ENCODE measurements around the gene XRCC1.
"Not testable (repeated sequence)": the region's sequence is repeated elsewhere in the genome, so short reads cannot be mapped to it uniquely, and the experiment has no call there.

XRCC1 gene

GRCh38 chr19:43554317-43554895 is 20.9 kb downstream of the XRCC1 start:
- Histone ChIP-seq H3K4me1 (no peaks in the 10 kb centered on the region), H3K9me3 (no peaks in the 10 kb centered on the region), H3K36me3 (replicated peaks) (peaks cover 22% of the 10 kb centered on the region), H3K27me3 (ENCODE audit: low read depth) (no peaks in the 10 kb centered on the region), H3K4me3 (no peak overlapping the region)
- in situ Hi-C loops (cut with MboI; ENCODE audit: low sequenced_read_pairs) = no loop called here
- no peak for DNase-seq (ENCODE audit: low spot score in 2 of 2)

GRCh38 chr19:43553656-43554055 is 21.7 kb downstream of the XRCC1 start:
- H3K4me3 ChIP-seq = no peak overlapping the region
- H3K9me3 ChIP-seq = no peaks in the 10 kb centered on the region
- no peak for DNase-seq (ENCODE audit: low spot score in 2 of 2)
- peaks cover 3% of the 10 kb centered on the region for H3K4me1 ChIP-seq
- H3K36me3 ChIP-seq (replicated peaks) = peaks cover 22% of the 10 kb centered on the region
- in situ Hi-C loops (cut with MboI; ENCODE audit: low sequenced_read_pairs) = no loop called here
- H3K27me3 ChIP-seq (ENCODE audit: low read depth) = no peaks in the 10 kb centered on the region

- Histone ChIP-seq H3K4me3 (no peak overlapping the region), H3K9me3 (no peaks in the 10 kb centered on the region), H3K4me1 (peaks cover 4% of the 10 kb centered on the region), H3K27me3 (ENCODE audit: low read depth) (no peaks in the 10 kb centered on the region), H3K36me3 (replicated peaks) (peaks cover 22% of the 10 kb centered on the region)
- in situ Hi-C loops (cut with MboI; ENCODE audit: low sequenced_read_pairs) = no loop called here
- DNase-seq (ENCODE audit: low spot score in 2 of 2) = no peak
These were observed 22.7 kb downstream of the XRCC1 start for GRCh38 chr19:43552616-43553015.

GRCh38 chr19:43552198-43552450 is 23.2 kb downstream of the XRCC1 start:
- Histone ChIP-seq H3K9me3 (no peaks in the 10 kb centered on the region), H3K4me1 (peaks cover 4% of the 10 kb centered on the region), H3K4me3 (no peak overlapping the region), H3K27me3 (ENCODE audit: low read depth) (no peaks in the 10 kb centered on the region), H3K36me3 (replicated peaks) (peaks cover 22% of the 10 kb centered on the region)
- in situ Hi-C loops (cut with MboI; ENCODE audit: low sequenced_read_pairs) = no loop called here
- no peak for DNase-seq (ENCODE audit: low spot score in 2 of 2)

GRCh38 chr19:43551399-43552197 is 23.7 kb downstream of the XRCC1 start:
- Histone ChIP-seq H3K36me3 (replicated peaks) (peaks cover 22% of the 10 kb centered on the region), H3K27me3 (ENCODE audit: low read depth) (no peaks in the 10 kb centered on the region), H3K4me3 (no peak overlapping the region), H3K4me1 (peaks cover 4% of the 10 kb centered on the region), H3K9me3 (no peaks in the 10 kb centered on the region)
- in situ Hi-C loops (cut with MboI; ENCODE audit: low sequenced_read_pairs) = no loop called here
- DNase-seq (ENCODE audit: low spot score in 2 of 2) = no peak

- Histone ChIP-seq H3K27me3 (ENCODE audit: low read depth) (no peaks in the 10 kb centered on the region), H3K9me3 (no peaks in the 10 kb centered on the region), H3K4me1 (peaks cover 4% of the 10 kb centered on the region), H3K36me3 (replicated peaks) (peaks cover 19% of the 10 kb centered on the region), H3K4me3 (no peak overlapping the region)
- in situ Hi-C loops (cut with MboI; ENCODE audit: low sequenced_read_pairs) = no loop called here
- DNase-seq (ENCODE audit: low spot score in 2 of 2) = no peak
These were observed 26.6 kb downstream of the XRCC1 start for GRCh38 chr19:43548706-43549105.

GRCh38 chr19:43547926-43548325 is 27.4 kb downstream of the XRCC1 start:
- in situ Hi-C loops (cut with MboI; ENCODE audit: low sequenced_read_pairs); DNase-seq (ENCODE audit: low spot score in 2 of 2): not testable (repeated sequence)
- H3K36me3 ChIP-seq (replicated peaks) = peaks cover 25% of the 10 kb centered on the region

GRCh38 chr19:43546581-43546980 is 28.7 kb downstream of the XRCC1 start:
- no peak for DNase-seq (ENCODE audit: low spot score in 2 of 2)
- peaks cover 26% of the 10 kb centered on the region for H3K36me3 ChIP-seq (replicated peaks)
- H3K4me3 ChIP-seq = no peak overlapping the region
- H3K27me3 ChIP-seq (ENCODE audit: low read depth) = no peaks in the 10 kb centered on the region
- H3K4me1 ChIP-seq = peaks cover 4% of the 10 kb centered on the region
- H3K9me3 ChIP-seq = no peaks in the 10 kb centered on the region
- in situ Hi-C loops (cut with MboI; ENCODE audit: low sequenced_read_pairs) = no loop called here

More at GRCh38 chr19:43547926-43548325, 27.4 kb downstream of the XRCC1 start:
- not testable (repeated sequence) for H3K9me3 ChIP-seq; H3K4me1 ChIP-seq; H3K27me3 ChIP-seq (ENCODE audit: low read depth); H3K4me3 ChIP-seq

- DNase-seq (ENCODE audit: low spot score in 2 of 2) = no peak
- in situ Hi-C loops (cut with MboI; ENCODE audit: low sequenced_read_pairs) = no loop called here
- peaks cover 27% of the 10 kb centered on the region for H3K36me3 ChIP-seq (replicated peaks)
- no peaks in the 10 kb centered on the region for H3K9me3 ChIP-seq
- peaks cover 4% of the 10 kb centered on the region for H3K4me1 ChIP-seq
- H3K4me3 ChIP-seq = no peak overlapping the region
- H3K27me3 ChIP-seq (ENCODE audit: low read depth) = no peaks in the 10 kb centered on the region
These were observed 29.3 kb downstream of the XRCC1 start for GRCh38 chr19:43545981-43546380.

GRCh38 chr19:43545276-43545675 is 30.1 kb downstream of the XRCC1 start:
- H3K36me3 ChIP-seq (replicated peaks) = peaks cover 34% of the 10 kb centered on the region
- no peaks in the 10 kb centered on the region for H3K27me3 ChIP-seq (ENCODE audit: low read depth)
- peaks cover 4% of the 10 kb centered on the region for H3K4me1 ChIP-seq
- no peaks in the 10 kb centered on the region for H3K9me3 ChIP-seq
- in situ Hi-C loops (cut with MboI; ENCODE audit: low sequenced_read_pairs) = no loop called here
- no peak overlapping the region for H3K4me3 ChIP-seq
- no peak for DNase-seq (ENCODE audit: low spot score in 2 of 2)

- no peaks in the 10 kb centered on the region for H3K27me3 ChIP-seq (ENCODE audit: low read depth)
- H3K4me1 ChIP-seq = peaks cover 4% of the 10 kb centered on the region
- H3K36me3 ChIP-seq (replicated peaks) = peaks cover 42% of the 10 kb centered on the region
- in situ Hi-C loops (cut with MboI; ENCODE audit: low sequenced_read_pairs) = no loop called here
- no peaks in the 10 kb centered on the region for H3K9me3 ChIP-seq
- no peak for DNase-seq (ENCODE audit: low spot score in 2 of 2)
- H3K4me3 ChIP-seq = no peak overlapping the region
These were observed 31.2 kb downstream of the XRCC1 start for GRCh38 chr19:43544077-43544476.

GRCh38 chr19:43541920-43542650 is 33.2 kb downstream of the XRCC1 start:
- Histone ChIP-seq H3K27me3 (ENCODE audit: low read depth) (no peaks in the 10 kb centered on the region), H3K4me3 (no peak overlapping the region), H3K4me1 (no peaks in the 10 kb centered on the region), H3K9me3 (no peaks in the 10 kb centered on the region), H3K36me3 (replicated peaks) (peaks cover 53% of the 10 kb centered on the region)
- DNase-seq (ENCODE audit: low spot score in 2 of 2) = no peak
- in situ Hi-C loops (cut with MboI; ENCODE audit: low sequenced_read_pairs) = no loop called here

GRCh38 chr19:43540381-43540780 is 34.9 kb downstream of the XRCC1 start:
- Histone ChIP-seq H3K4me1 (no peaks in the 10 kb centered on the region), H3K4me3 (no peak overlapping the region), H3K27me3 (ENCODE audit: low read depth) (no peaks in the 10 kb centered on the region), H3K9me3 (no peaks in the 10 kb centered on the region), H3K36me3 (replicated peaks) (peaks cover 53% of the 10 kb centered on the region)
- no peak for DNase-seq (ENCODE audit: low spot score in 2 of 2)
- in situ Hi-C loops (cut with MboI; ENCODE audit: low sequenced_read_pairs) = no loop called here

GRCh38 chr19:43538922-43539321 is 36.4 kb downstream of the XRCC1 start:
- Histone ChIP-seq H3K9me3 (no peaks in the 10 kb centered on the region), H3K4me1 (peaks cover 4% of the 10 kb centered on the region), H3K27me3 (ENCODE audit: low read depth) (no peaks in the 10 kb centered on the region), H3K36me3 (replicated peaks) (peaks cover 51% of the 10 kb centered on the region), H3K4me3 (no peak overlapping the region)
- in situ Hi-C loops (cut with MboI; ENCODE audit: low sequenced_read_pairs) = no loop called here
- no peak for DNase-seq (ENCODE audit: low spot score in 2 of 2)

All from HAP-1 (cell line).